Endothelial cell of umbilical vein (primary cell): ENCODE data around the gene PAX9. TPM values are rescaled to one million over a fixed set of nuclear protein-coding genes. Genes with fewer than 3 reads are reported as not detected.

Experiments
- BruUV-seq: library from RNA; stranded (reverse); fragments of 400-500 nt; replicated peaks from 2 replicates; lab custom pipeline; 2021; lab: Mats Ljungman, UMichigan
- CTCF ChIA-PET: fragments of 300-600, 350-600 bp; sonication (Branson Sonifier 250); formaldehyde crosslinking; loops from one replicate; lab custom pipeline; 2021; ENCODE audit warnings: antibody characterized with exemption, inconsistent platforms; lab: Charles Lee
- POLR2A ChIA-PET: fragments of 300-600, 350-600 bp; sonication (Branson Sonifier 250); formaldehyde crosslinking; loops from one replicate; lab custom pipeline; 2021; ENCODE audit warnings: antibody characterized with exemption, inconsistent platforms; lab: Charles Lee
- DNase-seq: peaks from one replicate; pipeline ENCODE4 v3.0.0-alpha.2; 2011; ENCODE audit warnings: low read depth, low spot score
- FAIRE-seq: peaks from 2 replicates; lab custom pipeline; 2011; peaks lifted over from hg19 to GRCh38; lab: Jason Lieb, UNC
- H2AFZ ChIP-seq: 2 replicates; pipeline ENCODE4 v1.6.0; 2012; ENCODE audit warnings: low read depth, low read length, control low read depth, inconsistent platforms
- H3K27ac ChIP-seq: 2 replicates; pipeline ENCODE4 v1.5.1; 2011; ENCODE audit warnings: low read depth, mild to moderate bottlenecking, control low read depth, low read length, moderate library complexity; ENCODE audit not compliant: insufficient read depth
- H3K27me3 ChIP-seq, 2 experiments: 2 replicates each; pipeline versions ENCODE4 v1.6.0 to v1.6.1; 2011; ENCODE audit warnings: low read length in 2 of 2, mixed read lengths in 1 of 2; ENCODE audit not compliant: control insufficient read depth in 2 of 2, insufficient read depth in 2 of 2
- H3K36me3 ChIP-seq, 2 experiments: 2 replicates in 1 of 2; 3 replicates in 1 of 2; pipeline ENCODE4 v1.5.1; 2011; ENCODE audit warnings: low read length in 2 of 2, mild to moderate bottlenecking in 1 of 2, moderate library complexity in 1 of 2; ENCODE audit not compliant: control insufficient read depth in 2 of 2, insufficient read depth in 2 of 2; ENCODE audit errors: extremely low read depth in 1 of 2
- H3K4me1 ChIP-seq: 3 replicates; pipeline ENCODE4 v1.5.1; 2011; ENCODE audit warnings: mild to moderate bottlenecking, low read length; ENCODE audit not compliant: control insufficient read depth, insufficient read depth; ENCODE audit errors: extremely low read depth
- H3K4me2 ChIP-seq: 2 replicates; pipeline ENCODE4 v1.6.1; 2011; ENCODE audit warnings: low read length, control low read depth, mixed read lengths; ENCODE audit not compliant: insufficient read depth
- H3K4me3 ChIP-seq, 3 experiments: fragments of 200-600 bp in 1 of 3; sonication (generic), shearing (Covaris generic) in 1 of 3; replicated peaks in 1 of 3; 2 replicates each; pipeline ENCODE4 v1.5.1; 2011 to 2016; ENCODE audit warnings: control low read depth in 3 of 3, low read length in 3 of 3, mild to moderate bottlenecking in 2 of 3, inconsistent platforms in 1 of 3, low read depth in 1 of 3, moderate library complexity in 1 of 3; ENCODE audit not compliant: insufficient read depth in 1 of 3
- H3K79me2 ChIP-seq: 2 replicates; pipeline ENCODE4 v1.6.0; 2012; ENCODE audit warnings: low read length, inconsistent platforms; ENCODE audit not compliant: control insufficient read depth, insufficient read depth
- H3K9ac ChIP-seq: replicated peaks from 2 replicates; pipeline ENCODE3; 2011; ENCODE audit warnings: low read length, control low read depth; ENCODE audit not compliant: insufficient read depth; ENCODE audit errors: extremely low read depth
- H3K9me1 ChIP-seq: replicated peaks from 3 replicates; pipeline ENCODE4 v1.6.0; 2011; ENCODE audit warnings: mild to moderate bottlenecking, low read length; ENCODE audit not compliant: control insufficient read depth, insufficient read depth; ENCODE audit errors: extremely low read depth
- H3K9me3 ChIP-seq: replicated peaks from 2 replicates; pipeline ENCODE4 v1.5.1; 2012; ENCODE audit warnings: low read length, inconsistent platforms; ENCODE audit not compliant: control insufficient read depth, insufficient read depth
- H4K20me1 ChIP-seq: replicated peaks from 2 replicates; pipeline ENCODE3; 2011; ENCODE audit warnings: mild to moderate bottlenecking, low read length; ENCODE audit not compliant: control insufficient read depth, insufficient read depth; ENCODE audit errors: extremely low read depth
- CTCF ChIP-seq, 2 donors: IDR thresholded peaks; 1 replicate in 1 of 2; 2 replicates in 1 of 2; pipeline ENCODE4 v1.5.1; 2011; ENCODE audit warnings: low read length in 2 of 2, mild to moderate bottlenecking in 2 of 2, moderate library complexity in 2 of 2, control low read depth in 1 of 2, inconsistent platforms in 1 of 2, low read depth in 1 of 2; ENCODE audit not compliant: insufficient read depth in 1 of 2; ENCODE audit errors: extremely low read depth in 1 of 2
- EZH2 ChIP-seq: IDR thresholded peaks from 2 replicates; pipeline ENCODE4 v1.6.1; 2012; ENCODE audit warnings: borderline replicate concordance, low read depth, mild to moderate bottlenecking, moderate library complexity, low read length, inconsistent platforms; ENCODE audit not compliant: severe bottlenecking
- FOS ChIP-seq: IDR thresholded peaks from 2 replicates; pipeline ENCODE4 v1.6.1; 2011; ENCODE audit warnings: mild to moderate bottlenecking, low read length, moderate library complexity, borderline replicate concordance; ENCODE audit not compliant: insufficient read depth
- GATA2 ChIP-seq: IDR thresholded peaks from 2 replicates; pipeline ENCODE4 v1.7.0; 2011; ENCODE audit warnings: low read depth, mild to moderate bottlenecking, moderate library complexity, mixed read lengths, low read length; ENCODE audit not compliant: insufficient read length, insufficient read depth
- JUN ChIP-seq: IDR thresholded peaks from 2 replicates; pipeline ENCODE4 v1.6.1; 2011; ENCODE audit warnings: borderline replicate concordance, low read depth; ENCODE audit not compliant: insufficient read length, insufficient read depth
- MAX ChIP-seq: IDR thresholded peaks from 2 replicates; pipeline ENCODE4 v1.6.1; 2011; ENCODE audit not compliant: insufficient read depth, insufficient read length
- MYC ChIP-seq: IDR thresholded peaks from one replicate; pipeline ENCODE4 v1.6.1; 2011; ENCODE audit warnings: mild to moderate bottlenecking, low read depth, low read length
- POLR2A ChIP-seq: IDR thresholded peaks from 2 replicates; pipeline ENCODE4 v1.6.1; 2012; ENCODE audit warnings: low read depth, mild to moderate bottlenecking, control low read depth, low read length
- POLR2AphosphoS5 ChIP-seq: IDR thresholded peaks from 2 replicates; pipeline ENCODE4 v1.6.1; 2012; ENCODE audit warnings: low read depth, mild to moderate bottlenecking, control low read depth, low read length, moderate library complexity; ENCODE audit not compliant: insufficient read depth
- dilution Hi-C: fragments of 300-500 bp; cut with MboI; formaldehyde crosslinking; loops from one replicate; pipeline ENCODE4 v1.15.0; 2019; ENCODE audit warnings: low sequenced_read_pairs; ENCODE audit not compliant: extremely low pct_ligation_motif_present
- intact Hi-C: fragments of 100-400 bp; cut with micrococcal nuclease; formaldehyde crosslinking; loops from one replicate; pipeline ENCODE4 v1.10.0; 2022
- polyA plus RNA-seq, 4 experiments: library from polyadenylated mRNA; depleted of rRNA in 3 of 4; stranded (reverse) in 3 of 4; unstranded in 1 of 4; fragments of >200 nt; gene quantifications; 2 replicates each; pipeline versions ENCODE4 v1.2.1 to v1.2.3, GENCODE V29; 2011 to 2012; ENCODE audit warnings: missing spikeins in 1 of 4
- total RNA-seq: library from RNA; stranded (reverse); gene quantifications from 2 replicates; pipeline ENCODE4 v1.2.3, GENCODE V29; 2021

Gene PAX9
- total and polyA plus RNA-seq, 2 donors (not counting 3 experiments of a cell fraction or from before 2014, with no cell fraction given) = 0.37 to 0.44 TPM

DNA sequence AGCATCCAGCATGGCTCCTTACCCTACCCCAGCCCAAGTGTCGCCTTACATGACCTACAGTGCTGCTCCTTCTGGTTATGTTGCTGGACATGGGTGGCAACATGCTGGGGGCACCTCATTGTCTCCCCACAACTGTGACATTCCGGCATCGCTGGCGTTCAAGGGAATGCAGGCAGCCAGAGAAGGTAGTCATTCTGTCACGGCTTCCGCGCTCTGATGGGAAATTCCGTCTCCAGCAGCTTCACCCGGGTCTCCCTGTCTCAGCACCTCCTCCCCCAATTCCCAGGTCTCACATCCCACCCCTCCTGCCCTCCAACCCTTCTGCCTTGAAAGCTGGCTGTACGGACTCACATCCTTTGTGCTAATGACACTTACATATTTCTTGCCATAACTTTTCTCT, 14.6 kb downstream of the PAX9 start:
- CTCF ChIA-PET = no interaction called here
- FAIRE-seq = no peak
- Histone ChIP-seq H3K27me3 (peaks cover 6 to 22% of the 10 kb centered on the region in 2 experiments), H3K27ac (no peak overlapping the region), H3K79me2 (no peaks in the 10 kb centered on the region), H3K4me3 (no peak overlapping the region), H4K20me1 (no peaks in the 10 kb centered on the region), H3K4me1 (no peaks in the 10 kb centered on the region), H2AFZ (no peak overlapping the region), H3K9ac (no peak overlapping the region), H3K36me3 (no peaks in the 10 kb centered on the region), H3K9me1 (no peaks in the 10 kb centered on the region), H3K9me3 (no peaks in the 10 kb centered on the region), H3K4me2 (no peak overlapping the region)
- POLR2A ChIA-PET = no interaction called here
- intact Hi-C loops = no loop called here
- BruUV-seq = no TSS peak
- TF ChIP-seq MYC = no peak
- no peak for TF ChIP-seq FOS
- no peak for TF ChIP-seq MAX
- no peak for TF ChIP-seq CTCF (IDR thresholded peaks at IDR 0.05; ENCODE audit: extremely low read depth in 1 of 2, insufficient read depth in 1 of 2, low read depth in 1 of 2, low read length in 2 of 2)
- TF ChIP-seq POLR2AphosphoS5 = no peak
- TF ChIP-seq GATA2 = no peak
- TF ChIP-seq POLR2A = no peak
- TF ChIP-seq EZH2 = no peak
- TF ChIP-seq JUN = no peak
- DNase-seq = no peak
- dilution Hi-C loops = no loop called here
